SK-N-SH (cell line): ENCODE measurements around the gene SPECC1L. TPM values are rescaled to one million over a fixed set of nuclear protein-coding genes. Genes with fewer than 3 reads are reported as not detected.
"Not testable (repeated sequence)": the region's sequence is repeated elsewhere in the genome, so short reads cannot be mapped to it uniquely, and the experiment has no call there.

Experiments
- CTCF ChIA-PET: fragments of 300-600, 350-600 bp; formaldehyde crosslinking; extraction: SDS; loops from one replicate; lab custom pipeline; 2021; lab: Yijun Ruan, JAX
- POLR2A ChIA-PET: fragments of 350-600 bp; sonication (Branson Sonifier 250); formaldehyde crosslinking; extraction: SDS; loops from one replicate; lab custom pipeline; 2020; ENCODE audit warnings: antibody characterized with exemption, inconsistent platforms; lab: Yijun Ruan, JAX
- DNase-seq: peaks from one replicate; pipeline ENCODE4 v3.0.0; 2012
- H2AFZ ChIP-seq: fragments of 200-600 bp; sonication (generic); 2 replicates; pipeline ENCODE4 v1.8.1; 2016; ENCODE audit warnings: antibody characterized with exemption, mild to moderate bottlenecking, low read depth
- H3F3A ChIP-seq: fragments of 200-600 bp; sonication (generic); replicated peaks from 2 replicates; pipeline ENCODE3; 2016; ENCODE audit warnings: antibody characterized with exemption, mild to moderate bottlenecking; ENCODE audit not compliant: insufficient read depth
- H3K27ac ChIP-seq, 2 experiments: fragments of 200-500 bp in 1 of 2; fragments of 200-600 bp in 1 of 2; sonication (Bioruptor generic) in 1 of 2; sonication (generic), shearing (Covaris generic) in 1 of 2; 2 replicates each; pipeline versions ENCODE4 v1.5.1 to v1.6.1; 2014 to 2016; ENCODE audit warnings: low read depth in 2 of 2, inconsistent platforms in 1 of 2, low read length in 1 of 2, mild to moderate bottlenecking in 1 of 2, mixed read lengths in 1 of 2
- H3K27me3 ChIP-seq: fragments of 200-600 bp; sonication (generic), shearing (Covaris generic); 2 replicates; pipeline ENCODE4 v1.6.1; 2016; ENCODE audit warnings: mixed run types; ENCODE audit not compliant: insufficient read depth
- H3K36me3 ChIP-seq, 2 experiments: fragments of 200-500 bp in 1 of 2; fragments of 200-600 bp in 1 of 2; sonication (Bioruptor generic) in 1 of 2; sonication (generic) in 1 of 2; replicated peaks in 1 of 2; 2 replicates each; pipeline versions ENCODE3 to v1.5.1; 2014 to 2016; ENCODE audit warnings: low read length in 1 of 2, mild to moderate bottlenecking in 1 of 2; ENCODE audit not compliant: insufficient read depth in 2 of 2, control insufficient read depth in 1 of 2
- H3K4me1 ChIP-seq, 2 experiments: fragments of 200-500 bp in 1 of 2; fragments of 200-600 bp in 1 of 2; sonication (Bioruptor generic) in 1 of 2; sonication (generic), shearing (Covaris generic) in 1 of 2; 2 replicates each; pipeline versions ENCODE4 v1.5.1 to v1.6.1; 2014 to 2016; ENCODE audit warnings: low read depth in 1 of 2, low read length in 1 of 2, mixed run types in 1 of 2; ENCODE audit not compliant: insufficient read depth in 2 of 2, control insufficient read depth in 1 of 2
- H3K4me2 ChIP-seq: fragments of 200-600 bp; sonication (generic), shearing (Covaris generic); 2 replicates; pipeline ENCODE4 v1.6.1; 2017; ENCODE audit warnings: mixed run types
- H3K4me3 ChIP-seq, 2 experiments: fragments of 200-500 bp in 1 of 2; fragments of 200-600 bp in 1 of 2; sonication (Bioruptor generic) in 1 of 2; sonication (generic), shearing (Covaris generic) in 1 of 2; 2 replicates each; pipeline versions ENCODE4 v1.5.1 to v1.8.1; 2014 to 2016; ENCODE audit warnings: low read depth in 2 of 2, inconsistent platforms in 1 of 2, low read length in 1 of 2, mild to moderate bottlenecking in 1 of 2, mixed read lengths in 1 of 2, moderate library complexity in 1 of 2
- H3K79me2 ChIP-seq: fragments of 200-600 bp; sonication (generic); 2 replicates; pipeline ENCODE4 v1.8.1; 2017; ENCODE audit warnings: mild to moderate bottlenecking; ENCODE audit not compliant: insufficient read depth
- H3K9ac ChIP-seq: fragments of 200-600 bp; sonication (generic); 2 replicates; pipeline ENCODE4 v1.6.1; 2017; ENCODE audit warnings: mixed run types
- H3K9me2 ChIP-seq: fragments of 200-600 bp; sonication (generic); 2 replicates; pipeline ENCODE4 v1.6.1; 2017; ENCODE audit warnings: mixed run types
- H3K9me3 ChIP-seq: fragments of 200-600 bp; sonication (generic); 2 replicates; pipeline ENCODE4 v1.6.1; 2017; ENCODE audit warnings: mixed run types, mild to moderate bottlenecking, moderate library complexity
- H4K20me1 ChIP-seq: fragments of 200-600 bp; sonication (generic); 2 replicates; pipeline ENCODE4 v1.6.1; 2017; ENCODE audit warnings: mild to moderate bottlenecking, mixed run types; ENCODE audit not compliant: insufficient read depth
- ELF1 ChIP-seq: IDR thresholded peaks from 2 replicates; pipeline ENCODE4 v1.4.0; 2012
- EP300 ChIP-seq, 2 experiments: IDR thresholded peaks; 2 replicates each; pipeline versions ENCODE4 v1.4.0 to v1.6.1; 2012; ENCODE audit warnings: borderline replicate concordance in 1 of 2, low read depth in 1 of 2, low read length in 1 of 2
- FOSL2 ChIP-seq: IDR thresholded peaks from 2 replicates; pipeline ENCODE4 v1.4.0; 2012; ENCODE audit warnings: low read depth, mild to moderate bottlenecking, moderate library complexity, borderline replicate concordance
- FOXM1 ChIP-seq: IDR thresholded peaks from 2 replicates; pipeline ENCODE4 v1.4.0; 2012; ENCODE audit warnings: low read depth, mild to moderate bottlenecking
- GABPA ChIP-seq: IDR thresholded peaks from 2 replicates; pipeline ENCODE4 v1.4.0; 2012; ENCODE audit warnings: low read depth, mild to moderate bottlenecking
- JUND ChIP-seq: IDR thresholded peaks from 2 replicates; pipeline ENCODE4 v1.4.0; 2012
- MXI1 ChIP-seq: IDR thresholded peaks from 2 replicates; pipeline ENCODE4 v1.6.1; 2012; ENCODE audit warnings: mild to moderate bottlenecking, low read depth, low read length, improper control_type of control experiment
- NFIC ChIP-seq: IDR thresholded peaks from 2 replicates; pipeline ENCODE4 v1.4.0; 2012; ENCODE audit warnings: borderline replicate concordance
- NRF1 ChIP-seq: IDR thresholded peaks from 2 replicates; pipeline ENCODE4 v1.6.1; 2012; ENCODE audit warnings: low read depth, mild to moderate bottlenecking, low read length
- PBX3 ChIP-seq: IDR thresholded peaks from 2 replicates; pipeline ENCODE4; 2012
- POLR2AphosphoS5 ChIP-seq: IDR thresholded peaks from 2 replicates; pipeline ENCODE4 v1.6.1; 2012; ENCODE audit warnings: low read depth, low read length
- RAD21 ChIP-seq: IDR thresholded peaks from 2 replicates; pipeline ENCODE4 v1.6.1; 2012; ENCODE audit warnings: mild to moderate bottlenecking, low read length
- REST ChIP-seq: IDR thresholded peaks from 2 replicates; pipeline ENCODE4 v1.6.1; 2012; ENCODE audit warnings: mild to moderate bottlenecking, low read depth, low read length, moderate library complexity
- SIN3A ChIP-seq: IDR thresholded peaks from 2 replicates; pipeline ENCODE4 v1.6.1; 2012; ENCODE audit warnings: low read depth, mild to moderate bottlenecking, low read length, moderate library complexity, borderline replicate concordance
- TCF12 ChIP-seq: IDR thresholded peaks from 2 replicates; pipeline ENCODE4 v1.4.0; 2012
- TEAD4 ChIP-seq: IDR thresholded peaks from 2 replicates; pipeline ENCODE4 v1.4.0; 2012; ENCODE audit warnings: mild to moderate bottlenecking, borderline replicate concordance; ENCODE audit not compliant: insufficient read depth
- USF1 ChIP-seq: IDR thresholded peaks from 2 replicates; pipeline ENCODE4 v1.4.0; 2012; ENCODE audit warnings: low read depth, borderline replicate concordance
- USF2 ChIP-seq: fragments of 150-350 bp; IDR thresholded peaks from 2 replicates; pipeline ENCODE4 v1.6.1; 2017; ENCODE audit warnings: antibody characterized with exemption, low read length, low read depth, borderline replicate concordance
- WGBS: methylation state at CpG from one replicate; pipeline ENCODE4 v1.1.6; 2017; ENCODE audit warnings: low lambda C conversion rate; 5-methylcytosine and 5-hydroxymethylcytosine counted together
- polyA plus RNA-seq, 3 experiments: library from polyadenylated mRNA; depleted of rRNA; stranded (reverse); fragments of >200 nt; gene quantifications; 2 replicates each; pipeline ENCODE4 v1.2.3, GENCODE V29; 2012

SPECC1L gene
- polyA plus RNA-seq, 1 of the 3 experiments (the other 2 are of a cell fraction), result 22.9 TPM

- POLR2A ChIA-PET, H3K27me3 ChIP-seq, H4K20me1 ChIP-seq, H3K36me3 ChIP-seq, H3K9me2 ChIP-seq, H3K9ac ChIP-seq, H3K4me2 ChIP-seq, H3K9me3 ChIP-seq, H3K4me3 ChIP-seq, H3F3A ChIP-seq, H2AFZ ChIP-seq, H3K79me2 ChIP-seq: not testable (repeated sequence)
- DNase-seq, result peak; percentile 32
- WGBS, result 51% methylated on average over 8 of the region's 18 CpGs
- Histone ChIP-seq H3K27ac (peak overlapping the region; percentile 68 to 88; a peak in 3 of 4 replicates), H3K4me1 (peaks cover 26 to 52% of the 10 kb centered on the region in 2 experiments; a peak in 3 of 4 replicates)
- CTCF ChIA-PET, result interaction anchor here (1.2 to 5.6 kb wide), 4 partner anchors 56 to 98 kb away, joined by 3 to 94 read pairs (median 3); no protein-coding TSS in a partner anchor
- 0 out of 2 replicates have a peak, but pooled peaks have one; percentile 4 for TF ChIP-seq MXI1
Observed at GRCh38 chr22:24245584-24246561, 24.8 kb upstream of the SPECC1L start.

- H3K27me3 ChIP-seq, result no peaks in the 10 kb centered on the region
- CTCF ChIA-PET, result interaction anchor here (0.6 to 5.6 kb wide), 19 partner anchors 16 to 852 kb away, joined by 3 to 94 read pairs (median 4); partner anchors contain the start of gene GSTT4
- POLR2A ChIA-PET, result no interaction called here
- peak overlapping the region; percentile 21; the same call in 1 of the 2 replicates for H3K4me2 ChIP-seq
- H3K4me3 ChIP-seq, result no peak overlapping the region
- H2AFZ ChIP-seq, result peak overlapping the region; percentile 74; the same call in 1 of the 2 replicates
- H3K9ac ChIP-seq, result peak overlapping the region; percentile 53
- no peaks in the 10 kb centered on the region for H3K9me2 ChIP-seq
- peaks cover 26 to 51% of the 10 kb centered on the region in 2 experiments; a peak in 3 of 4 replicates for H3K4me1 ChIP-seq
- peak overlapping the region; percentile 68 to 73; a peak in 3 of 4 replicates for H3K27ac ChIP-seq
- WGBS, result 73% methylated on average over 3 of the region's 6 CpGs
- H3K36me3 ChIP-seq, result no peaks in the 10 kb centered on the region
- peak; percentile 23 for DNase-seq
- H3K9me3 ChIP-seq, result no peaks in the 10 kb centered on the region
- no peaks in the 10 kb centered on the region for H4K20me1 ChIP-seq
- TF ChIP-seq GABPA (no peak), EP300 (IDR thresholded peaks at IDR 0.05; ENCODE audit: borderline replicate concordance in 1 of 2, low read depth in 1 of 2, low read length in 1 of 2) (no peak), POLR2AphosphoS5 (no peak), TCF12 (no peak), USF2 (no peak), FOXM1 (no peak), NRF1 (no peak), RAD21 (no peak), MXI1 (no peak), PBX3 (no peak), FOSL2 (no peak), USF1 (no peak), SIN3A (no peak), NFIC (no peak), ELF1 (no peak), JUND (no peak), REST (no peak), TEAD4 (no peak)
- no peaks in the 10 kb centered on the region for H3K79me2 ChIP-seq
- H3F3A ChIP-seq, result no peaks in the 10 kb centered on the region
Observed at GRCh38 chr22:24247011-24247507, 23.6 kb upstream of the SPECC1L start.
